HG02884 (cell line): ENCODE measurements around the gene FAM199X.
A peak's percentile ranks its signal among the peaks of the same experiment; 100 is the strongest.

Experiments
- ATAC-seq: cut with Tn5 transposase; IDR thresholded peaks from one replicate; pipeline ENCODE4 v1.9.1; 2021; ENCODE audit warnings: mild to moderate bottlenecking, moderate library complexity; ENCODE audit not compliant: unreplicated experiment

FAM199X gene

GRCh38 chrX:104165894-104166734, at the start of gene FAM199X:
Gene FAM199X, plus strand, starts transcription at chrX:104166453. Its CDS starts 333 bp downstream, at chrX:104166786.
- ATAC-seq = peak; percentile 93

DNA sequence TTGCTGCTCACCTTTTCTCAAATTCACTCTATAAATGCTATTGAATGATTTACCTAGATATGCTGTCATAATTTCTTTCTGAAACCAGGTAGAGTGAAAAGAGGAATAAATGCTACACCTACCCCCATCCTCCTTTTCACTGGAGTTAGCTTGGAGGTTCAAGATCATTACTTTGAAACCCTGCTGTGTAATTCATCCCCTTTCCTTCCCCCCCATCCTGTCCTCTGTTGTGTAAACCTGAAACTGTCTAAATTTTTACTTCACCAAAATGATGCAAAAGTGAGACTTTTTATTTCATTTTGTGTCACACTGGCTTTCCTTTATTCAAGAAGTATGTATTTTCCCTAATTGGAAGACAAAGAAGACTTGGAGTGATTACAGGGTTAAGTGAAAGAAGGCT, 48.5 kb upstream of the FAM199X start:
- ATAC-seq = no peak

DNA sequence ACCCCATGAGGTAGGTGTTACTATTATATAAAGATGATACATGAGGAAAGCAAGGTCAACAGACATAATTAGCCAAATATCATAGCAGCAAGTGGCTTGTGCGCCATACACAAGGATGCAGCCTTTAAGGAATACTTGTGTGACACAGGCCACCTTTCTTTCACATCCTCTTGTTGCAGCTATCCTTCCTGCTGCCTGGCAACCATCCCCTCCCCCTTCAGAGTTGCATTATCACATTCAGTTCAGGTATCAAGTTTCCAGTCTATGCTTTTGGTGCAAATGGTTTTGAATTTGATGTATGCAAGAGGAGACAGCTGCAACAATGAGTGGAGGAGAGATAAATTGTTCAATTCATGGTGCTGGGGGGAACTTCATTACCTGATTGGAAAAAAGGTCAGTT, 47.5 kb upstream of the FAM199X start:
- ATAC-seq = no peak

DNA sequence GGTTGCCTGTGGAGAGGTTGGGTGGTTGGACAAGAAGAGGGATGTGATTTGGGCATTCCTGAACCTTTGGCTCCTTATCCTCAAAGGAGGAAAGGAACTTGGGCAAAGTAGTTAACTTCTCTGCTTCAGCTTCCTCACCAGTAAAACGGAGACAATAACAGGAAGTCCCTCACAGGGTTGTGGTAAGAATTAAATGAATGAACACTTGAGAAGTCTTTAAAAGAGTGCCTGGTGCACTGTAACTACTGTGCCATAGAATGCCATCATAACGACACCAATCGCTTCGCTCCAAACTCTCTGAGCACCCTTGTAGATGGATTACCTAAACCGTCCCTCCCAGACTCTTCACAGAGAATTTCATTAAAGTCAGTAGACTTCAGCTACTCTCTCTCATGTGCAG, 43.4 kb upstream of the FAM199X start:
- peak; percentile 52 for ATAC-seq

DNA sequence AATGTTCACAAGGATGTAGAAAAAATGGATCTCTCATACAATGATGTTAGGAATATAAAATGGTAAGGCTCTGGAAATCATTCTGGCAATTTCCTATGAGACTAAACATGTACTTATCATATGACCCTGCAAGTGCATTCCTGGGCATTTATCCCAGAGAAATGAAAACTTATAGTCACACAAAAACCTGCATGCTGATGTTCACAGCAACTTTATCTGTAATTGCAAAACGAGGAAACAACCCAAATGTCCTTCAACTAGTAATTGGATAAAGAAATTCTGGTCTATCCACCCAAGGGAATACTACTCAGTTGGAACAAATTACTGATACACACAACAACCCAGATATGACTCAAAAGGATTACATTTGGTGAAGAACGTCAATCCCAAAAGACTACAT, 39.4 kb upstream of the FAM199X start:
- ATAC-seq = no peak

GRCh38 chrX:104130808-104131207, 35.4 kb upstream of the FAM199X start:
- ATAC-seq = no peak

DNA sequence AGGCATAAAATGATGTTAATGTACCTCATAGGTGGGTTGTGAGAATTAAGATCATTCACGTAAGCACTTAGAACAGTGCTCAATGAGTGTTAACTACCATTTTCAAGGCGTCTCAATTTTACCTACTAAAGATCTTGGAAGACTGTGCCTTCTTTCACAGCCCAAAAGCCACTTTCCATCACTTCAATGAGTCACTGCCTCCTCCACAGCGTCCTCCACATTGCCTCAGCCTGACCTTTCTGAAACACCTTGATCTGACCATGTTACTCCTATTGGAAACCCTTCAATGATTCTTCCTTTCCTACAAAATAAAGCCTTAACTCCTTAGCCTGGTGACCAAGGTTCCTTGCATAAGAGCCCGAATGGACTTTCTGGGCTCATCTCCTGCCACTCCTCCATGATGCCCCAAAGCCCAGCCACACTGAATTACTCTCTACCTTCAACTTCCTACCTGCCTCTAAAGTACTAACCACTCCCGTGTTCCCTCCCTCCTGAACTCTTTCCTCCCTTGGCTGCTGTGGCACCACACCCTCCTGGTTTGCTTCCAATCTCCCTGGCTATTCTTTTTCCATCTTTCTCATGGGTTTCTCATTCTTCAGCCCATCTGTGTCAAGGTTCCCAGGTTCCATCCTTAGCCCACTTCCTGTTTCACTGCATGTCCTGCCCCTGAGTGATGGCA, 31.5 kb upstream of the FAM199X start:
- no peak for ATAC-seq

DNA sequence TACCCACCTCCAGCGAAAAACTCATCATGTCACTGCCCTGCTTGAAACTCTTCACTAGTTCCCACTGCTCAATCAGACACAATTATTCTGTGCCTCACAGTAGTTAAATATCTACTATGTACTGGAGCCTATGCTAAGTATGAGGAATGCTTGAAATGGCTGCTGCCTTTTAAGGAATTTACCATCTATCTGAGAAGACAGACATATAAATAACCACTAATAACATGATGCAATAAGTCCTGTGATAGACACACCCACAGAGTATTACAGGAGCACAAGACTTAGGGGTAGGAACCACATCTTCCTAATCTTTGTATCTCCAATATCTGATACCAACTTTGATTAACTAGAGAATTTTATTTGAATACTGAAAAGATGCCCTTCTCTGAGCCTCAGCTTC, 30.6 kb upstream of the FAM199X start:
- ATAC-seq = no peak

DNA sequence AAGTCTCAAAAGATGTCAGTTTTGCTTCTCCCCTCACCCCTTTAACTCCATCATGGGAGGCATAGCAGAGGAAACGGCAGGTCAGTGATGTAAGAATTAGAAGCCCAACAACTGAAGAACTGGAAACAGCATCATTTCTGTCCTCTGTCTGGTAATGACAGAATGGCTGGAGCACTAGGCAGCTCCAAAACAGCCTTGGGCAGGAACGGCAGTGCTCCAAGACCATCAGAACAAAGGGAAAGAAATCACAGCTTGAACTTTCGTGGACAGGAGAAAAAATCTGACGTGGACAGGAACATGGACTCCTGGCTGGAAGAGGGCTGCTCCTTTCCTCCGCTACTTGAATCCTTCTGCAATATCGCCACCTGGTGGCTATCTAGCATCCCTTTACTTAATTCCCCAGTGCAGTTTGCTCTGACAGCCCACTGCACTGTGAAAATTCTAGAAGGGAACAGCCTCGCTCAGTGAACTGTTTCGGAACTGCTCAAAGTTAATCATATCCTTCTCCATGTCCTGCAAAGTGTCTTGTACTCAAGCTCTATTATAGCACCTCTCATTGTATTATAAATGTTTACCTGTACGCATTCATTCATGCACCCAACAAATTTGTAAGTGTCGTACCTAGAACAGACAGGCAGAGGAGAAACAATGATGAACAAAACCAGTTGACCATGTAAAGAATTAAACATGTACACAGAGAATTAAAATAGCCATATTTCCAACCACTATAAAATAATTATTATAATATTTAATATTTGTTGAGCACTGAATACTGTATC, 29.8 kb upstream of the FAM199X start:
- peak; percentile 93 for ATAC-seq

GRCh38 chrX:104137496-104137895, 28.8 kb upstream of the FAM199X start:
- ATAC-seq = no peak

- ATAC-seq = no peak
These were observed 25.0 kb upstream of the FAM199X start for GRCh38 chrX:104141087-104141760.

- ATAC-seq = no peak
These were observed 15.2 kb upstream of the FAM199X start for GRCh38 chrX:104151037-104151436.

DNA sequence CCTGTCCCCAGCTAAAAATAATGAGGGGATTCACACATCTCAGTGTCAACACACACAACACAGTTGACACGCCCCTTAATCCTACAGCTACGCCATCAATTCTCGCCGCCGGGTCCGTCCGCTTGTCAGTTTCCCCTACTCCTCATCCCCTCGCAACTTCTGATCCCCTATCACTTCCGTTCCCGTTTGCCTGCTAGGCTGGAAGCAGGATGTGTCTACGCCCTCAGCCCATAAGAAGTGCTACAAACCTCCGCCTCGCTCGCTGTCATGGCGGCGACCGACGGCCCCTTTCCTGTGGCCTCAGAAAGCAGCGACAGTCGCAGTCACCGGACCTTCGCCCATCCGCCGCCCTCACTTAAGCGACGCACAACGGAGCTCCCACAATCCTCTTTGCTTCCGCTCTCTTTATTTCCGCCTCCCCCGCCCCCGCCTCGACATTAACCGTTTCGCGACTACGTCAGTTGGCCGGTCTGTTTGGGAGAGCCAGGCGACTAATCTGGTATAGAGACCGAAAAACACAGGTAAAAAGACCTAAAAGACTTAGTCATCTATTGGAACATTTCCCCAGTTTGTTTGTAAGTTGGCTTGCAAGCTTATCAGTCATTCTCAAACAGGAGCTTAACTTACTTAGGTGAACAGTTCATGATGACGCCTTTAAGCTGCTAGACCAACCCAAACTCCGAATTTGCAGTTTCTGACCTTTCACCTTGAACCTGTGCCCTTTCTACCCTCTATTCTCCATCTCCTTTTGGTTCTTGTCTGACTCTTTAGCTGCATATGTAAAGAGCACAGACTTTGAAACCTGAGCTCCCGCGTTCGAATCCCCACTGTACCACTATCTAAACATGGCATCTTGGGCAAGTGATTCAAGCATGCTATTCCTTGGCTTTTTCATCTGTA, 9.4 kb upstream of the FAM199X start, which contains the start of gene SLC25A53:
Gene SLC25A53 (minus strand): TSS at position 380 of the 900 bp plus-strand sequence. CDS start 51,752 bp downstream, outside the sequence.
- peak; percentile 92 for ATAC-seq

DNA sequence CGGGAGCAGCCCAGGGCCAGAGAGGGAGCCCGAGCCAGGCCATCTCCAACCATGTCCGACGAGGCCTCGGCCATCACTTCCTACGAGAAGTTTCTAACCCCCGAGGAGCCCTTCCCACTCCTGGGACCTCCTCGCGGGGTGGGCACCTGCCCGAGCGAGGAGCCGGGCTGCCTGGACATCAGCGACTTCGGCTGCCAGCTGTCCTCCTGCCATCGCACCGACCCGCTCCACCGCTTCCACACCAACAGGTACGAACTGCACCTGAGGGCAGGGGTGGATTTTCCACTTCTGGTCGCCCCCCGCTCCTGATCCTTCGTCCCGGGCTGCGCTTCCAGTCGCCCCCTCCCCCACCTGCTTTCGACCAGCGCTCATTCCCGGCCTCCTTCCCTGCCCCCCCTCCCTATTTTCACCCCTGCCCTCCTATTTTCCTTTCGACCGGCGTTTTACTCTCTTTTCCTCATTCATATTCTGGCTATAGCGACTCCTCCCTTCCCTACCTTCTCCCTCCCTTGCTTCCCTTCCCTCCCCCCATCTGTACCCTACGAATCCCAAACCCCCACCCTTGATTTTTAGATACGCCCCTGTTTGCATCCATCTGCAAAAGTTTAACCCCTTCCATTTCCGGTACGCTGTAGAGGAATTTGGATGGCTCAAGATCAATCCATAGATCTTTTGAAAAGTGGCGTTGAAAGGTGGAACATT, 633 bp downstream of the FAM199X start:
- no peak for ATAC-seq

GRCh38 chrX:104168127-104168526, 1.9 kb downstream of the FAM199X start:
- no peak for ATAC-seq

- no peak for ATAC-seq
These were observed 5.9 kb downstream of the FAM199X start for GRCh38 chrX:104172121-104172520.

- no peak for ATAC-seq
These were observed 6.5 kb downstream of the FAM199X start for GRCh38 chrX:104172788-104173187.

DNA sequence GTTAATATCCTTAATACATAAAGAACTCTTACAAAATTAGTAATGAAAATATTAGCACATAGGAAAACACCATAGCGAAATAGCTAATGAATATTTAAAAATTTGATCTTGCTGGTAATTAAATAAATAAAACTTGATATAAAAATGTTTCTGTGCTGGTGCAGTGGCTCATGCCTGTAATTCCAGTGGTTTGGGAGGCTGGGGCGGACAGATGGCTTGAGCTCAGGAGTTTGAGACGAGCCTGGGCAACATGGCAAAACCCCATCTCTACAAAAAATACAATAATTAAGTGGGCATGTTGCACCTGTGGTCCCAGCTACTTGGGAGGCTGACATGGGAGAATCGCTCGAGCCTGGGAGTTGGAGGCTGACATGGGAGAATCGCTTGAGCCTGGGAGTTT, 7.6 kb downstream of the FAM199X start:
- ATAC-seq = no peak

DNA sequence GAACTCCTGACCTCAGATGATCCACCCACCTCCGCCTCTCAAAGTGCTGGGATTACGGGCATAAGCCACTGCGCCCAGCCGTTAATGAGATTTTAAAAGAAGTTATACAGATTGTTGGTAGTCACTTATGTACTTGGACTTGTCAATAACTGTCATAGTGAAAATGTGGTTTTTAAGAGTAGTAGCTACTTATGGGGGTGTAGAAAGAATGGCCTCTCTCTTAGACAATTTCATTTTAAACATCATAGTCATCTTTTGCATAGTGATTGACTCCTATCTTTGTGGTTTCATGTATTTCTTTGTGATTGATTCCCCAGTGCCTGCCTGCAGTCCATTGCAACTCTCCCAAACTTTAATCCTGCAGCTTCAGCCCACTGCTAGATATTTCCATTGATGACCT, 17.4 kb downstream of the FAM199X start:
- ATAC-seq = peak; percentile 63
